GM12878 (cell line): ENCODE data around the gene AOPEP. TPM values are rescaled to one million over a fixed set of nuclear protein-coding genes. Genes with fewer than 3 reads are reported as not detected.

ENCODE experiments used
- ATAC-seq: fragments of 200-7000 bp; cut with Tn5 transposase; 3 replicates; pipeline ENCODE4 v1.9.1; 2020; ENCODE audit warnings: mild to moderate bottlenecking, moderate library complexity
- BruUV-seq: library from RNA; stranded (reverse); fragments of 400-500 nt; replicated peaks from 2 replicates; lab custom pipeline; 2021; lab: Mats Ljungman, UMichigan
- CTCF ChIA-PET: fragments of 300-600 bp; sonication (Branson Sonifier 250); formaldehyde crosslinking; extraction: SDS; loops from one replicate; lab custom pipeline; 2021; ENCODE audit warnings: inconsistent platforms; lab: Yijun Ruan, JAX
- POLR2A ChIA-PET: fragments of 350-600 bp; formaldehyde crosslinking; extraction: SDS; loops from one replicate; lab custom pipeline; 2021; ENCODE audit warnings: inconsistent platforms; lab: Charles Lee
- RAD21 ChIA-PET: fragments of 300-600 bp; sonication (Branson Sonifier 250); formaldehyde crosslinking; loops from one replicate; lab custom pipeline; 2023; ENCODE audit warnings: antibody characterized with exemption; ENCODE audit not compliant: unreplicated experiment; lab: Charles Lee
- SMC1A ChIA-PET: fragments of 300-600 bp; sonication (Branson Sonifier 250); formaldehyde crosslinking; loops from one replicate; lab custom pipeline; 2023; ENCODE audit not compliant: unreplicated experiment, uncharacterized antibody; lab: Charles Lee
- DNase-seq: peaks from one replicate; pipeline ENCODE4 v3.0.0-alpha.2; 2011; ENCODE audit warnings: low read depth, low spot score
- FAIRE-seq: peaks from 3 replicates; lab custom pipeline; 2011; peaks lifted over from hg19 to GRCh38; lab: Jason Lieb, UNC
- H2AFZ ChIP-seq: 2 replicates; pipeline ENCODE4 v1.6.0; 2011; ENCODE audit warnings: low read depth, low read length, control low read depth; ENCODE audit not compliant: control insufficient read depth
- H3K27ac ChIP-seq: 2 replicates; pipeline ENCODE4 v1.5.1; 2011; ENCODE audit warnings: control low read depth; ENCODE audit not compliant: control insufficient read depth, insufficient read depth
- H3K27me3 ChIP-seq, 2 experiments: replicated peaks in 1 of 2; 2 replicates each; pipeline versions ENCODE4 v1.6.0 to v1.6.1; 2011; ENCODE audit warnings: low read length in 1 of 2; ENCODE audit not compliant: control insufficient read depth in 2 of 2, insufficient read depth in 2 of 2
- H3K36me3 ChIP-seq, 2 experiments: 2 replicates each; pipeline ENCODE4 v1.5.1; 2011; ENCODE audit warnings: low read length in 1 of 2; ENCODE audit not compliant: control insufficient read depth in 2 of 2, insufficient read depth in 2 of 2
- H3K4me1 ChIP-seq: 2 replicates; pipeline ENCODE4 v1.6.1; 2011; ENCODE audit warnings: mild to moderate bottlenecking, low read length, moderate library complexity, mixed read lengths; ENCODE audit not compliant: control insufficient read depth, insufficient read depth
- H3K4me2 ChIP-seq: 2 replicates; pipeline ENCODE4 v1.6.0; 2011; ENCODE audit warnings: control low read depth; ENCODE audit not compliant: control insufficient read depth, insufficient read depth
- H3K4me3 ChIP-seq: fragments of 200-600 bp; sonication (generic); 2 replicates; pipeline ENCODE4 v1.5.1; 2016
- H3K79me2 ChIP-seq: 2 replicates; pipeline ENCODE4 v1.6.0; 2011; ENCODE audit warnings: low read length; ENCODE audit not compliant: control insufficient read depth, insufficient read depth
- H3K9ac ChIP-seq: 2 replicates; pipeline ENCODE4 v1.8.0; 2011; ENCODE audit warnings: low read length, control low read depth, mixed read lengths; ENCODE audit not compliant: control insufficient read depth, insufficient read depth
- H3K9me3 ChIP-seq: replicated peaks from 3 replicates; pipeline ENCODE4 v1.5.1; 2011; ENCODE audit warnings: mild to moderate bottlenecking, low read length; ENCODE audit not compliant: control insufficient read depth, insufficient read depth
- H4K20me1 ChIP-seq: 2 replicates; pipeline ENCODE4 v1.6.0; 2011; ENCODE audit not compliant: control insufficient read depth, insufficient read depth
- CREM ChIP-seq: IDR thresholded peaks from 2 replicates; pipeline ENCODE4 v1.6.1; 2014; ENCODE audit warnings: antibody characterized with exemption, low read depth
- EP300 ChIP-seq, 2 experiments: fragments of 150-350 bp in 1 of 2; IDR thresholded peaks; 2 replicates each; pipeline ENCODE4 v1.6.1; 2011 to 2012; ENCODE audit warnings: low read depth in 2 of 2, low read length in 2 of 2, borderline replicate concordance in 1 of 2, improper control_type of control experiment in 1 of 2, inconsistent platforms in 1 of 2; ENCODE audit not compliant: control insufficient read depth in 1 of 2
- IKZF2 ChIP-seq, 2 experiments: fragments of 450-650 bp; IDR thresholded peaks; 2 replicates each; pipeline ENCODE4 v1.6.1; 2017; ENCODE audit warnings: mild to moderate bottlenecking in 2 of 2, moderate library complexity in 2 of 2
- NFYB ChIP-seq: IDR thresholded peaks from 2 replicates; pipeline ENCODE4 v1.6.1; 2011; ENCODE audit warnings: low read depth, mild to moderate bottlenecking, low read length, improper control_type of control experiment, moderate library complexity; ENCODE audit not compliant: insufficient read depth
- NR2F1 ChIP-seq: fragments of 450-650 bp; conservative IDR thresholded peaks from 2 replicates; pipeline ENCODE4 v1.6.1; 2017; ENCODE audit warnings: mild to moderate bottlenecking
- POLR2A ChIP-seq: IDR thresholded peaks from 2 replicates; pipeline ENCODE4 v1.6.1; 2011; ENCODE audit warnings: low read depth, mild to moderate bottlenecking, low read length
- RB1 ChIP-seq: fragments of 450-650 bp; formaldehyde crosslinking; IDR thresholded peaks from 2 replicates; pipeline ENCODE4 v1.6.1; 2017; ENCODE audit warnings: mild to moderate bottlenecking, borderline replicate concordance
- RCOR1 ChIP-seq: conservative IDR thresholded peaks from 2 replicates; pipeline ENCODE4 v1.6.1; 2012; ENCODE audit warnings: low read depth, low read length, improper control_type of control experiment
- STAT3 ChIP-seq: IDR thresholded peaks from 2 replicates; pipeline ENCODE4 v1.6.1; 2011; ENCODE audit warnings: low read depth, low read length, improper control_type of control experiment
- TARDBP ChIP-seq: IDR thresholded peaks from 2 replicates; pipeline ENCODE4 v1.6.1; 2016; ENCODE audit warnings: borderline replicate concordance
- TCF12 ChIP-seq: IDR thresholded peaks from 2 replicates; pipeline ENCODE4 v1.6.1; 2011; ENCODE audit warnings: low read depth, mild to moderate bottlenecking, low read length
- WRNIP1 ChIP-seq: IDR thresholded peaks from 2 replicates; pipeline ENCODE4 v1.6.1; 2011; ENCODE audit warnings: low read depth, low read length, improper control_type of control experiment, borderline replicate concordance
- YBX1 ChIP-seq: fragments of 450-650 bp; IDR thresholded peaks from 2 replicates; pipeline ENCODE4 v1.6.1; 2016; ENCODE audit warnings: antibody characterized with exemption
- ZNF207 ChIP-seq: fragments of 450-650 bp; IDR thresholded peaks from 2 replicates; pipeline ENCODE4 v1.6.1; 2014; ENCODE audit warnings: antibody characterized with exemption, mild to moderate bottlenecking, borderline replicate concordance
- ZNF24 ChIP-seq: fragments of 450-650 bp; IDR thresholded peaks from 2 replicates; pipeline ENCODE4 v1.6.1; 2017; ENCODE audit warnings: antibody characterized with exemption, mild to moderate bottlenecking
- ZNF274 ChIP-seq: IDR thresholded peaks from one replicate; pipeline ENCODE4 v1.8.0; 2011; ENCODE audit not compliant: insufficient read length, insufficient read depth
- WGBS: methylation state at CpG from one replicate; pipeline ENCODE4 v1.1.6; 2016; ENCODE audit warnings: low lambda C conversion rate; ENCODE audit not compliant: insufficient replicate concordance, insufficient coverage; ENCODE audit errors: missing lambda C conversion rate; 5-methylcytosine and 5-hydroxymethylcytosine counted together
- in situ Hi-C: fragments of 300-500 bp; cut with MboI; formaldehyde crosslinking; loops from 9 replicates; pipeline ENCODE4 v1.14.3; 2018; ENCODE audit warnings: mixed read lengths
- intact Hi-C: fragments of 100-400 bp; cut with micrococcal nuclease; formaldehyde crosslinking; loops from one replicate; pipeline ENCODE4 v1.14.2; 2022; ENCODE audit not compliant: unreplicated experiment
- polyA plus RNA-seq, 11 experiments: library from polyadenylated mRNA; depleted of rRNA in 4 of 11; unstranded in 6 of 11; stranded (reverse) in 5 of 11; fragments of >200 nt; fragmentation: Nextera tagmentation in 4 of 11; fragmentation: Illumina TruSeq in 1 of 11; extraction: Ambion mirVana in 4 of 11; extraction: Trizol in 1 of 11; gene quantifications; 1 replicate in 1 of 11; 2 replicates in 10 of 11; pipeline versions ENCODE4 v1.2.1 to v1.2.3, GENCODE V29; 2011 to 2016; ENCODE audit warnings: inconsistent platforms in 2 of 11, missing spikeins in 2 of 11, low read depth in 1 of 11
- total RNA-seq, 4 experiments: library from RNA; depleted of rRNA in 3 of 4; stranded (reverse); fragments of >200 nt in 3 of 4; fragmentation: Illumina TruSeq in 1 of 4; extraction: Trizol in 1 of 4; gene quantifications; 2 replicates each; pipeline versions ENCODE4 v1.2.1 to v1.2.3, GENCODE V29; 2013 to 2021

AOPEP gene
- total and polyA plus RNA-seq, 10 of the 15 experiments (the other 5 are each of a cell fraction or from before 2014, with no cell fraction given): 2.3 to 16.9 (median 10.1) TPM

GRCh38 chr9:94754976-94755475 is 28.5 kb downstream of the AOPEP start:
- no peak for DNase-seq
- Histone ChIP-seq H3K27ac (no peak overlapping the region), H3K36me3 (no peaks in the 10 kb centered on the region), H3K4me3 (no peak overlapping the region), H4K20me1 (no peaks in the 10 kb centered on the region), H3K4me1 (no peaks in the 10 kb centered on the region), H3K79me2 (no peaks in the 10 kb centered on the region)
- intact Hi-C loops: no loop called here
- TF ChIP-seq NR2F1: no peak
- no peak for TF ChIP-seq TCF12
- no peak for TF ChIP-seq IKZF2 (IDR thresholded peaks at IDR 0.05)
- TF ChIP-seq WRNIP1: no peak
- TF ChIP-seq ZNF274: no peak
- TF ChIP-seq, all 136 proteins: peak for 0
- FAIRE-seq (no peak), ATAC-seq (no peak)
- in situ Hi-C loops: no loop called here
- ChIA-PET RAD21 (no interaction called here), CTCF (interaction anchor here (2.0 kb wide), 1 partner anchor 73 kb away, joined by 7 read pairs; no protein-coding TSS in a partner anchor), POLR2A (no interaction called here), SMC1A (no interaction called here)
- WGBS: 84% methylated on average over 4 of the region's 4 CpGs
- Histone ChIP-seq H3K27me3 (no peaks in the 10 kb centered on the region), H3K4me2 (no peak overlapping the region), H2AFZ (no peak overlapping the region), H3K9ac (no peak overlapping the region), H3K9me3 (peaks cover under 1% of the 10 kb centered on the region; the same call in 1 of the 3 replicates)
- BruUV-seq: no TSS peak

GRCh38 chr9:94757158-94757557 is 30.7 kb downstream of the AOPEP start:
- SMC1A ChIA-PET: no interaction called here
- Histone ChIP-seq H3K9ac (no peak overlapping the region), H3K4me1 (no peaks in the 10 kb centered on the region), H3K4me2 (no peak overlapping the region), H3K36me3 (0 out of 4 replicates have a peak, but pooled peaks cover 0 to 4% of the 10 kb centered on the region in 2 experiments), H3K27ac (no peak overlapping the region), H2AFZ (no peak overlapping the region), H3K79me2 (no peaks in the 10 kb centered on the region), H3K9me3 (no peaks in the 10 kb centered on the region), H4K20me1 (no peaks in the 10 kb centered on the region), H3K4me3 (no peak overlapping the region), H3K27me3 (no peaks in the 10 kb centered on the region)
- intact Hi-C loops: no loop called here
- DNase-seq (no peak), ATAC-seq (no peak), FAIRE-seq (no peak)
- TF ChIP-seq CREM: no peak
- TF ChIP-seq NFYB: no peak
- TF ChIP-seq ZNF207: no peak
- no peak for TF ChIP-seq ZNF24
- TF ChIP-seq RB1: no peak
- TF ChIP-seq POLR2A: no peak
- TF ChIP-seq RCOR1: no peak
- no peak for TF ChIP-seq STAT3
- TF ChIP-seq TARDBP: no peak
- TF ChIP-seq EP300 (IDR thresholded peaks at IDR 0.05; ENCODE audit: borderline replicate concordance in 1 of 2, control insufficient read depth in 1 of 2, low read depth in 2 of 2, low read length in 2 of 2): no peak
- no peak for TF ChIP-seq YBX1
- WGBS: 77% methylated on average over 4 of the region's 4 CpGs
- RAD21 ChIA-PET: no interaction called here
- CTCF ChIA-PET: interaction anchor here (1.2 kb wide), 2 partner anchors 76 to 375 kb away, joined by 3 read pairs; no protein-coding TSS in a partner anchor
- POLR2A ChIA-PET: no interaction called here
- BruUV-seq: no TSS peak
- in situ Hi-C loops: no loop called here
